ENCODE data around the gene FEN1. TPM values are rescaled to one million over a fixed set of nuclear protein-coding genes. Genes with fewer than 3 reads are reported as not detected.

The FEN1 gene
- total and polyA plus RNA-seq, 9 donors: 3.7 to 8.6 (median 5.0) TPM

DNA sequence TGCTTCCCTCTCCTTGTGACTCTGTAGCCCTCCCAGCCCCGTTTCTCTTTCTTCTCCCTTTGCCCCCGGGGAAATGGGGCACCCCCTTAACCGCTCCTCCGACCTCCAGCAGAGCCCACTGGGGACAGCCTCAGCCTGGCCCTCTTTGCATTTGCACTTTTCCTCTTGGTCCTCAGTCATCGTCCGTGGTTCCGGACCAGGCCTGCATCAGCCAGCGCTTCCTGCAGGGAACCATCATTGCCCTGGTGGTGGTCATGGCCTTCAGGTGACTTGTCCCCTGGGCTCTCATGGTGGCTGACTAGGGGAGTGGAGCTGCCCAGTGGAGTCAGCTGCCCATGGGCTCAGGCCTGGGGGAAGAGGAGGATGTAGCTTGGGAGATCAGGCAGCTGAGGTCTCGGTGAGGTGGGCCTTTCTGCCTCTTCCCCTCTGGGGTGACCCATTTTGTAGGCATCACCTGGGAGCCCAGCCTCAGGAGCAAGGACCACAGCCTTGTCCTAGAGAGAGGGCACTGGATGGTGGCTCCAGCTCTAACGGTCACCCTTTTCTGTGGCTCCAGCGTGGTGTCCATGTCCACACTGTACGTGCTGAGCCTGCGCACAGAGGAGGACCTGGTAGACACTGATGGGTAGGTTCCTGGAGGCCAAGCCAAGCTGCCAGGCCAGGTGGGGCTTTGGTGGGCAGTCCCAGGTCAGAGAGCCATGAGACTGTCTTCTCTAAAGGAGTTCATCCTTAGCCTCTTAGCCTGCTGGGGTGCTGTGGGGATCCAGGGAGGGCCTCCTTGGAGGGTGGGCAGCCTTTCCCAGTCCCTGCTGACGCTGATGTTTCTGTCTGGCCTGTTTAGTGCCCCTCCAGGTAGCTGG, 12.8 kb upstream of the FEN1 start:
- H3K27me3 ChIP-seq: no peaks in the 10 kb centered on the region
- H3K4me3 ChIP-seq: no peak overlapping the region
- TF ChIP-seq, protein P1, sequence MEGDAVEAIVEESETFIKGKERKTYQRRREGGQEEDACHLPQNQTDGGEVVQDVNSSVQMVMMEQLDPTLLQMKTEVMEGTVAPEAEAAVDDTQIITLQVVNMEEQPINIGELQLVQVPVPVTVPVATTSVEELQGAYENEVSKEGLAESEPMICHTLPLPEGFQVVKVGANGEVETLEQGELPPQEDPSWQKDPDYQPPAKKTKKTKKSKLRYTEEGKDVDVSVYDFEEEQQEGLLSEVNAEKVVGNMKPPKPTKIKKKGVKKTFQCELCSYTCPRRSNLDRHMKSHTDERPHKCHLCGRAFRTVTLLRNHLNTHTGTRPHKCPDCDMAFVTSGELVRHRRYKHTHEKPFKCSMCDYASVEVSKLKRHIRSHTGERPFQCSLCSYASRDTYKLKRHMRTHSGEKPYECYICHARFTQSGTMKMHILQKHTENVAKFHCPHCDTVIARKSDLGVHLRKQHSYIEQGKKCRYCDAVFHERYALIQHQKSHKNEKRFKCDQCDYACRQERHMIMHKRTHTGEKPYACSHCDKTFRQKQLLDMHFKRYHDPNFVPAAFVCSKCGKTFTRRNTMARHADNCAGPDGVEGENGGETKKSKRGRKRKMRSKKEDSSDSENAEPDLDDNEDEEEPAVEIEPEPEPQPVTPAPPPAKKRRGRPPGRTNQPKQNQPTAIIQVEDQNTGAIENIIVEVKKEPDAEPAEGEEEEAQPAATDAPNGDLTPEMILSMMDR (IDR thresholded peaks at IDR 0.05): no peak
- TF ChIP-seq POLR2A (IDR thresholded peaks at IDR 0.05) (no peak), EP300 (IDR thresholded peaks at IDR 0.05) (no peak)
- no peak for DNase-seq
- no peaks in the 10 kb centered on the region for H3K9me3 ChIP-seq
- intact Hi-C loops (cut with DNase I): no loop called here
- no peaks in the 10 kb centered on the region for H3K36me3 ChIP-seq
- 85 to 89% (median 87%) methylated on average over 14 of the region's 14 CpGs for WGBS, 3 donors
- peaks cover 7% of the 10 kb centered on the region for H3K4me1 ChIP-seq (ENCODE audit: insufficient read depth)
- H3K27ac ChIP-seq: no peak overlapping the region

DNA sequence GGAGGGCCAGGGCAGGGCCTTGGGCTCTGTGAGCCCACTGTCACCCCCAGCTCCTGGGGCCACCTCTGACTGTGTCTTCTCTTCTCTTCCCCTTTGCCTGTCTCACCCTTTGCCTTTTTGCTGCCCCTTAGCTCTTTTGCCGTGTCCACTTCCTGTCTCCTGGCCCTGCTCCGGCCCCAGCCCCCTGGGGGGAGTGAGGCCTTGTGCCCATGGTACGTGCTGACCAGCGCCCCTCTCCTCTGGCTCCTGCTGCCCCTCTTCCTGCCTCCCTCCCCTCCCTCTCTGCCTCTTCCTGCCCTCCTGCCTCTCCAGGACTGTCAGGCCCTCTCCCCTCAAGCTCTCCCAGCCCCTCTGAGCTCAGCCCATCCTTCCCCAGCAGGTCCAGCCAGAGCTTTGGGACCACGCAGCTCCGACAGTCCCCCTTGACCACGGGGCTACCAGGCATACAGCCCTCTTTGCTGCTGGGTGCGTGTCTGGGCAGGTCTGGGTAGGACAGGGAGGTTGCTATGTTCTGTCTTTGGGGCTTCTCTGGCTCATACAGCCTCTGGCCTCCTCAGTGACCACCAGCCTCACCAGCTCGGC, 12.0 kb upstream of the FEN1 start:
- DNase-seq: no peak
- 81 to 86% (median 81%) methylated on average over 9 of the region's 9 CpGs for WGBS, 3 donors
- intact Hi-C loops (cut with DNase I): no loop called here
- Histone ChIP-seq H3K27ac (no peak overlapping the region), H3K36me3 (no peaks in the 10 kb centered on the region), H3K27me3 (no peaks in the 10 kb centered on the region), H3K4me3 (no peak overlapping the region), H3K9me3 (no peaks in the 10 kb centered on the region), H3K4me1 (ENCODE audit: insufficient read depth) (peaks cover 7% of the 10 kb centered on the region)
- TF ChIP-seq EP300 (IDR thresholded peaks at IDR 0.05): no peak
- TF ChIP-seq, protein P1 (IDR thresholded peaks at IDR 0.05): no peak
- no peak for TF ChIP-seq POLR2A (IDR thresholded peaks at IDR 0.05)

DNA sequence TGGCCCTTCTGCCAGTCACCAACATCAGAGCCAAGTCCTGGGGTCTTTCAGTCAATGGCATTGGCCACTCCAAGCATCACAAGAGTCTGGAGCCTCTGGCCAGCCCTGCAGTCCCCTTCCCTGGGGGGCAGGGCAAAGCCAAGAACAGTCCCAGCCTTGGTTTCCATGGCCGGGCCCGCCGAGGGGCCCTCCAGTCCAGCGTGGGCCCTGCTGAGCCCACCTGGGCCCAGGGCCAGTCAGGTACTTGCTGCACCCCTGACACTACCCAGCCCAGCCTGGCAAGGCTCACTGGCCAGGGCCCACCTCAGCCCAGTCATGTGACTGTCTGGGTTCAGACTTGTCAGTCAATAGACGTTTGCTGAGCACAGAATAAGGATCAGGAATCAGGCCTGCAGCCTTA, 11.1 kb upstream of the FEN1 start:
- H3K4me3 ChIP-seq: no peak overlapping the region
- H3K27me3 ChIP-seq: no peaks in the 10 kb centered on the region
- 71 to 83% (median 77%) methylated on average over 5 of the region's 5 CpGs for WGBS, 3 donors
- no peaks in the 10 kb centered on the region for H3K9me3 ChIP-seq
- DNase-seq: no peak
- TF ChIP-seq EP300 (IDR thresholded peaks at IDR 0.05): no peak
- TF ChIP-seq, protein P1 (IDR thresholded peaks at IDR 0.05): no peak
- TF ChIP-seq POLR2A (IDR thresholded peaks at IDR 0.05): no peak
- intact Hi-C loops (cut with DNase I): no loop called here
- H3K27ac ChIP-seq: no peak overlapping the region
- H3K4me1 ChIP-seq (ENCODE audit: insufficient read depth): peaks cover 7% of the 10 kb centered on the region
- H3K36me3 ChIP-seq: no peaks in the 10 kb centered on the region

DNA sequence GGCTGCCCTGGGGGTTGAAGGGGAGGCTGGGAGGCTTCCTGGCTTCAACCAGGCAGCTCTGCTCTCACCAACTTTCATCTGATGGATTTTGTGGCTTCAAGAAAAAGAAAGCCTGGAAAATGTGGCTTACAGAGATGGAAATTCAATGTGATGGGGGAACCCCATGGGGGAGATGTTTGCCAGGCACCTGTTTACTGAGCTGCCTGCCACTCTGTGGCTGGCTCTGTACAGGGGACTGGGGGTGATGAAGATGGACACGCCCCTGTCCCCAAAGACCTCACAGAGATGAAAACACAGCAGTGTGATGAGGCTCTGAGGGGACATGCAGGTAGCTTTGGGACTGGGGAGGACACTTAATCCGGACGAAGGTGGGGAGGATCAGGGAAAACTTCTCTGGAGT, 10.4 kb upstream of the FEN1 start:
- intact Hi-C loops (cut with DNase I): no loop called here
- no peak for TF ChIP-seq EP300 (IDR thresholded peaks at IDR 0.05)
- TF ChIP-seq, protein P1 (IDR thresholded peaks at IDR 0.05): no peak
- TF ChIP-seq POLR2A (IDR thresholded peaks at IDR 0.05): no peak
- Histone ChIP-seq H3K4me1 (ENCODE audit: insufficient read depth) (peaks cover 3% of the 10 kb centered on the region), H3K9me3 (no peaks in the 10 kb centered on the region), H3K36me3 (no peaks in the 10 kb centered on the region), H3K27me3 (no peaks in the 10 kb centered on the region), H3K27ac (no peak overlapping the region), H3K4me3 (no peak overlapping the region)
- DNase-seq: no peak
- WGBS, 3 donors: 85 to 94% (median 87%) methylated on average over 3 of the region's 3 CpGs
